Measurements from ENCODE around the gene TUBA8.
"Not testable (repeated sequence)": the region's sequence is repeated elsewhere in the genome, so short reads cannot be mapped to it uniquely, and the experiment has no call there.

GRCh38 chr22:18106550-18107341, 3.9 kb upstream of the TUBA8 start:
- TF ChIP-seq, protein P1, sequence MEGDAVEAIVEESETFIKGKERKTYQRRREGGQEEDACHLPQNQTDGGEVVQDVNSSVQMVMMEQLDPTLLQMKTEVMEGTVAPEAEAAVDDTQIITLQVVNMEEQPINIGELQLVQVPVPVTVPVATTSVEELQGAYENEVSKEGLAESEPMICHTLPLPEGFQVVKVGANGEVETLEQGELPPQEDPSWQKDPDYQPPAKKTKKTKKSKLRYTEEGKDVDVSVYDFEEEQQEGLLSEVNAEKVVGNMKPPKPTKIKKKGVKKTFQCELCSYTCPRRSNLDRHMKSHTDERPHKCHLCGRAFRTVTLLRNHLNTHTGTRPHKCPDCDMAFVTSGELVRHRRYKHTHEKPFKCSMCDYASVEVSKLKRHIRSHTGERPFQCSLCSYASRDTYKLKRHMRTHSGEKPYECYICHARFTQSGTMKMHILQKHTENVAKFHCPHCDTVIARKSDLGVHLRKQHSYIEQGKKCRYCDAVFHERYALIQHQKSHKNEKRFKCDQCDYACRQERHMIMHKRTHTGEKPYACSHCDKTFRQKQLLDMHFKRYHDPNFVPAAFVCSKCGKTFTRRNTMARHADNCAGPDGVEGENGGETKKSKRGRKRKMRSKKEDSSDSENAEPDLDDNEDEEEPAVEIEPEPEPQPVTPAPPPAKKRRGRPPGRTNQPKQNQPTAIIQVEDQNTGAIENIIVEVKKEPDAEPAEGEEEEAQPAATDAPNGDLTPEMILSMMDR (IDR thresholded peaks at IDR 0.05; ENCODE audit: low read length): not testable (repeated sequence)
- TF ChIP-seq EZH2 (IDR thresholded peaks at IDR 0.05; ENCODE audit: borderline replicate concordance, low read length): not testable (repeated sequence)
